Activated CD8-positive, alpha-beta memory T cell treated with anti-CD3 and anti-CD28 coated beads, Interleukin-2, amount 10 ng/mL, durations not matched to agents 7 days and 5 days (primary cell): ENCODE measurements around the gene DGKH. TPM values are rescaled to one million over a fixed set of nuclear protein-coding genes. Genes with fewer than 3 reads are reported as not detected.
A peak's percentile ranks its signal among the peaks of the same experiment; 100 is the strongest.

Source experiments
- ATAC-seq: fragments of 150-1000 bp; cut with Tn5 transposase; one replicate; pipeline ENCODE4 v1.10.0; 2021; ENCODE audit warnings: moderate library complexity
- CTCF ChIA-PET: fragments of 350-600 bp; sonication (Branson Sonifier 250); formaldehyde crosslinking; loops from one replicate; lab custom pipeline; 2021; ENCODE audit warnings: antibody characterized with exemption; lab: Charles Lee
- DNase-seq: peaks from one replicate; pipeline ENCODE4 v3.0.0-alpha.2; 2020
- H3K27ac Mint-ChIP-seq: one replicate; pipeline ENCODE4 v1.8.0; 2021; ENCODE audit warnings: mild to moderate bottlenecking, mixed read lengths
- H3K27me3 Mint-ChIP-seq: one replicate; pipeline ENCODE4 v1.8.0; 2021; ENCODE audit warnings: mixed read lengths
- H3K36me3 Mint-ChIP-seq: one replicate; pipeline ENCODE4 v1.8.0; 2021; ENCODE audit warnings: mild to moderate bottlenecking, mixed read lengths
- H3K4me1 Mint-ChIP-seq: one replicate; pipeline ENCODE4 v1.8.0; 2021; ENCODE audit warnings: mixed read lengths
- H3K4me3 Mint-ChIP-seq: one replicate; pipeline ENCODE4 v1.8.0; 2021; ENCODE audit warnings: mild to moderate bottlenecking, moderate library complexity, mixed read lengths
- H3K9me3 Mint-ChIP-seq: one replicate; pipeline ENCODE4 v1.8.0; 2022; ENCODE audit warnings: low read depth, mixed read lengths
- total RNA-seq, 2 experiments: library from RNA; stranded (reverse); gene quantifications; one replicate each; pipeline ENCODE4 v1.2.3, GENCODE V29; 2021

The DGKH gene
- total RNA-seq, 2 experiments from 2014 or later: 20.0 to 24.7 TPM

GRCh38 chr13:42258747-42259146 lies 210.3 kb downstream of the DGKH start:
- ATAC-seq (no peak), DNase-seq (no peak)
- Mint-ChIP-seq H3K27me3 (no peaks in the 10 kb centered on the region), H3K4me3 (no peak overlapping the region), H3K4me1 (peaks cover 5% of the 10 kb centered on the region), H3K27ac (no peak overlapping the region), H3K36me3 (no peaks in the 10 kb centered on the region), H3K9me3 (no peaks in the 10 kb centered on the region)
- CTCF ChIA-PET: interaction anchor here (1.1 kb wide), 2 partner anchors 11 to 12 kb away, joined by 3 to 5 read pairs; no protein-coding TSS in a partner anchor

DNA sequence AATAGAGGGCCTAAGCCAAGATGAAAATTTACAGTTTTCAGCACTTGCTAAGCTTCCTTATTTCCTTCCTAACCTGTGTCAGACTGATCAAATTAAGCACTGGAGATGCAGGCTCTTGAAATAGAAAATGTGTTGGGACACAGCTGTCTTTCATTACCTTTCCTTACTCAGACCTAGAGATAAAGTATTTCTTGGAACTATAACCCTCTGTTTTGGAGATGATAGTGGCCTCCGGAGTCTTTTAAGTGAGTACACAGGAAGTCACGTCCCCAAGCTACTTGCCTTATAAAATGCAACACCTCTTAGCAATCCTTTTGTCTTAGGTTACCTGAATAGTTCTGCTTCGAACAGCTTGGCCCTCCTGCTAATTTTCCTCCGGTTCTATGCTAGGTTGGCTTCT lies 211.1 kb downstream of the DGKH start:
- CTCF ChIA-PET: interaction anchor here (1.1 to 1.2 kb wide), 2 partner anchors 11 to 13 kb away, joined by 3 to 5 read pairs; no protein-coding TSS in a partner anchor
- DNase-seq: no peak
- Mint-ChIP-seq H3K27ac (no peak overlapping the region), H3K4me1 (peaks cover 5% of the 10 kb centered on the region), H3K4me3 (no peak overlapping the region), H3K36me3 (no peaks in the 10 kb centered on the region), H3K9me3 (no peaks in the 10 kb centered on the region), H3K27me3 (peaks cover 6% of the 10 kb centered on the region)
- ATAC-seq: no peak

GRCh38 chr13:42260903-42261654 lies 212.6 kb downstream of the DGKH start:
- no peak for ATAC-seq
- H3K36me3 Mint-ChIP-seq: no peaks in the 10 kb centered on the region
- H3K9me3 Mint-ChIP-seq: no peaks in the 10 kb centered on the region
- peaks cover 6% of the 10 kb centered on the region for H3K27me3 Mint-ChIP-seq
- CTCF ChIA-PET: no interaction called here
- no peak overlapping the region for H3K4me3 Mint-ChIP-seq
- H3K4me1 Mint-ChIP-seq: peaks cover 5% of the 10 kb centered on the region
- DNase-seq: no peak
- no peak overlapping the region for H3K27ac Mint-ChIP-seq

GRCh38 chr13:42266473-42266872 lies 218.0 kb downstream of the DGKH start:
- no peak for DNase-seq
- peaks cover 1% of the 10 kb centered on the region for H3K36me3 Mint-ChIP-seq
- H3K27me3 Mint-ChIP-seq: peaks cover 11% of the 10 kb centered on the region
- CTCF ChIA-PET: interaction anchor here (1.0 to 1.1 kb wide), 2 partner anchors 10 to 18 kb away, joined by 3 read pairs; no protein-coding TSS in a partner anchor
- ATAC-seq: no peak
- no peak overlapping the region for H3K27ac Mint-ChIP-seq
- no peaks in the 10 kb centered on the region for H3K9me3 Mint-ChIP-seq
- H3K4me3 Mint-ChIP-seq: no peak overlapping the region
- peaks cover 12% of the 10 kb centered on the region for H3K4me1 Mint-ChIP-seq

- peaks cover 7% of the 10 kb centered on the region for H3K36me3 Mint-ChIP-seq
These were observed 221.9 kb downstream of the DGKH start for GRCh38 chr13:42270160-42270856.

DNA sequence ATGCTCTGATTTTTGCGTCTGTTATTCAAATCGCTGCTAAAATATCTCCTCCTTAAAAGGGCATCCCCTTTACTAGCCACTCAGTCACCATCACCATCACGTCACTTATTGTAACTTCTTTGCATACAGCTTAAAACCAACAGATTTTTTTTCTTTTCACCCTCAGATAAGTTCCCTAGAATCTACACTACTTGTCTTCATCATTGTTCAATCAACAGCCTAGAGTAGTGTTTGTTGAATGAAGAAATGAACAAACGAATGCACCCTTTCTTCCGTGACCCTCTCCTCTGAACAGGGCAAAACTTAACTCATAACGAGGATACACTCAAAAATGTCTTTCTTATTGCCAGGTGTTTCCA lies 222.4 kb downstream of the DGKH start:
- peak overlapping the region; percentile 94 for H3K27ac Mint-ChIP-seq
- peaks cover 5% of the 10 kb centered on the region for H3K27me3 Mint-ChIP-seq
- ATAC-seq: no peak
- DNase-seq: no peak
- CTCF ChIA-PET: interaction anchor here (1.2 kb wide), 1 partner anchor 11 kb away, joined by 3 read pairs; no protein-coding TSS in a partner anchor
- peaks cover 40% of the 10 kb centered on the region for H3K4me1 Mint-ChIP-seq
- H3K36me3 Mint-ChIP-seq: peaks cover 10% of the 10 kb centered on the region
- no peaks in the 10 kb centered on the region for H3K9me3 Mint-ChIP-seq
- H3K4me3 Mint-ChIP-seq: peak overlapping the region; percentile 98

More at GRCh38 chr13:42270160-42270856, 221.9 kb downstream of the DGKH start:
- H3K9me3 Mint-ChIP-seq: no peaks in the 10 kb centered on the region
- H3K4me1 Mint-ChIP-seq: peaks cover 35% of the 10 kb centered on the region
- H3K27ac Mint-ChIP-seq: peak overlapping the region; percentile 94
- H3K27me3 Mint-ChIP-seq: peaks cover 5% of the 10 kb centered on the region
- H3K4me3 Mint-ChIP-seq: peak overlapping the region; percentile 98
- no peak for ATAC-seq
- CTCF ChIA-PET: interaction anchor here (1.2 kb wide), 2 partner anchors 11 to 12 kb away, joined by 3 read pairs; no protein-coding TSS in a partner anchor
- no peak for DNase-seq

DNA sequence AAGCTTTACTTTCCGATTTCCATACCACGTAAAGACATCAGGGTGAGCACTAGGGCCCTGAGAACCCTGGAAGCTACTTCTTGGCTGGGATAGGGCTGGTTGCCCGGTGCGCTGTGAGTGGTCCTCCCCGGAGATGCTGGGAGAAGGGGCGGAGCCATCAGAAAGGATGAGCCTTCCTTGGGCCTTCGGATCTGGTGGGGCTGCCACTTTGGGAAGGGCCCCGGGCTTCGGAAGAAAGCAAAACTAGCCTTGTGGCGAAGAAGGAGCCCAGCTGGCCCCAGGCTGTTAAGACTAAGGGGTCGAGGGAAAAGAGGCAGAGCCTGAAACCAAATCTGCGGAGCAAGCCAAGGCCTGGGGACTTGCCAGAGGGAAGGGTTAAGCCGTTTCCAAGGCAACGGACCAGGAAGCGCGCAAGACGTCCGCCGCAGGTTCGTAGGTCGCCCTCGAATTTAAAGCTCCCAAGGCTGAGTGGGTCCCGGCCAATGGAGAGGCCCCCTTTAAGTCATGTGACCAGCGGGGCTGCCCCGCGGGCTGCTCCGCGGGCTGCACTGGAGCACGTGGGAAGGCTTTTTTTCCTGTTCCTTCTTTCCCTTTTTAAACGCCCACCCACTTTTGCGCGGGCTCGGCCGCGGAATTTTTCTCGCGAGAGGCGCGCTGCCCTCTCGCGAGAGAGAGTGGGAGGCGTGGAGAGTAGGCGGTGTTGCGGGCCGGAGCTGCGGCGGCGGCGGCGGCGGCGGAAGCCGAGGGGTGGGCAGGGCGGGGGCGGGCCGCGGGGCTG lies 223.1 kb downstream of the DGKH start:
- Mint-ChIP-seq H3K9me3 (no peaks in the 10 kb centered on the region), H3K4me1 (peaks cover 43% of the 10 kb centered on the region), H3K36me3 (peaks cover 13% of the 10 kb centered on the region), H3K27ac (peak overlapping the region; percentile 94), H3K27me3 (peaks cover 5% of the 10 kb centered on the region), H3K4me3 (peak overlapping the region; percentile 98)
- peak; percentile 98 for DNase-seq
- ATAC-seq: peak; percentile 95
- CTCF ChIA-PET: interaction anchor here (0.6 to 1.8 kb wide), 8 partner anchors 12 to 812 kb away, joined by 3 to 4 read pairs (median 4); no protein-coding TSS in a partner anchor

DNA sequence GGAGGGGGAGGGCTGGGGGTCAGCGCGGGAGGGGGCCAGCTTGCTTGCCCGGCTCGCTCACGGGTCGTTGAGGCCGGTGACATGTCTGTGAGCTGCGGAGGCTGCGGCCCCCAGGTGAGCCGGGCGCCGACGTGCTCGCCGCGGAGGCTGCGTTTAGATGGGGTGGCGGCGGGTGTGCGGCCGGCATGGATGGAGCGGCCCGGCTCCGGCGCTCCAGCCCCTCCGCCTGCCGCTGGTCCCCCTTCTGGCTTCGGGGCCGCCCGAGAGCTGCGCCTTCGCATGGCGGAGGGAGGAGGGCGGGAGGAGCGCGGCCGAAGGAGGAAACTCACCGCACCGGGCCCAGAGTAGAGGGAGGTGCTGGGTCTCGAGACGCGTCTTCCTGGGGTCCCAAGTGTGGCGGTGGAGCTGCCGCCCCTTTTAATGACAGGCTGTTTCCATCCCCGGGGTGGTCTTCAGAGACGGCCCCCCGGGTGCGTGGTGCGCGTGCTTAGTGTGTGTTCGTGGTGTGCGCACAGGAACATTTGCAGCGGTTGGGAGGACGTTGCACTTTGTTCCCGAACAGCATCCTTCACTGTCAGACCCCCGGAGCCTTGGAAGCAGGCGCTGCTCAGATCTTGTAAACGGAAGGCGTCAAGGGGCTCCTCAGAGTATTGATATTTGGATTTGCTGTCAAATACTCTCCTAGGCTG lies 223.8 kb downstream of the DGKH start, which contains the start of gene AKAP11:
Gene AKAP11 (plus strand): TSS at position 38 of the 689 bp plus-strand sequence. CDS start 14,197 bp downstream, outside the sequence.
- CTCF ChIA-PET: interaction anchor here (0.8 to 1.8 kb wide), 9 partner anchors 42 to 813 kb away, joined by 3 to 4 read pairs (median 3); no protein-coding TSS in a partner anchor
- peaks cover 47% of the 10 kb centered on the region for H3K4me1 Mint-ChIP-seq
- peak; percentile 69 for DNase-seq
- H3K36me3 Mint-ChIP-seq: peaks cover 14% of the 10 kb centered on the region
- peak within 1 kb of the TSS; percentile 94 for H3K27ac Mint-ChIP-seq
- H3K4me3 Mint-ChIP-seq: peak within 1 kb of the TSS; percentile 98
- no peaks in the 10 kb centered on the region for H3K9me3 Mint-ChIP-seq
- ATAC-seq: peak; percentile 52
- H3K27me3 Mint-ChIP-seq: peaks cover 4% of the 10 kb centered on the region

DNA sequence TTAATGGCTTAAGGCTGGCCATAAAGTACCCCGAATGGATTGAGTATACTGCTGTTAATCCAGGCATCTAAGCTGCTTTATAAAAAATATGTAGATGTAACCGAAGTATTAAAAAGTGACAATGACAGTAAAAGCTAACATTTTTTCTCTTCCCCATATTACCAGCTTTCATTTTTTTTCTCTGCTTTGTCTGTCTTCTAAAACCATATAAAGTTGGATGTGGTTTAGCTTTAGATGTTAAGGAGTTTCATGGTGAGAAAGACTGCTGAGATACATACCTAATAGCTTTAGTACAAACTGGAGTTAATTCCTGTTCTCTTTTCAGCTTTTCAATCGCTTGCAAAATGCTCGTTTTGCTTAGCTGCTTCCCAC lies 224.3 kb downstream of the DGKH start:
- Mint-ChIP-seq H3K4me3 (peak overlapping the region; percentile 98), H3K4me1 (peaks cover 50% of the 10 kb centered on the region)
- DNase-seq: no peak

GRCh38 chr13:42274386-42275097 lies 226.1 kb downstream of the DGKH start:
- CTCF ChIA-PET: no interaction called here
- Mint-ChIP-seq H3K27me3 (no peaks in the 10 kb centered on the region), H3K4me1 (peaks cover 56% of the 10 kb centered on the region)

More for the DNA sequence above, 224.3 kb downstream of the DGKH start:
- CTCF ChIA-PET: interaction anchor here (1.0 to 1.8 kb wide), 6 partner anchors 120 to 814 kb away, joined by 3 to 4 read pairs (median 3); no protein-coding TSS in a partner anchor
- no peak for ATAC-seq
- no peaks in the 10 kb centered on the region for H3K27me3 Mint-ChIP-seq
- peaks cover 20% of the 10 kb centered on the region for H3K36me3 Mint-ChIP-seq
- no peaks in the 10 kb centered on the region for H3K9me3 Mint-ChIP-seq
- H3K27ac Mint-ChIP-seq: peak overlapping the region; percentile 94

DNA sequence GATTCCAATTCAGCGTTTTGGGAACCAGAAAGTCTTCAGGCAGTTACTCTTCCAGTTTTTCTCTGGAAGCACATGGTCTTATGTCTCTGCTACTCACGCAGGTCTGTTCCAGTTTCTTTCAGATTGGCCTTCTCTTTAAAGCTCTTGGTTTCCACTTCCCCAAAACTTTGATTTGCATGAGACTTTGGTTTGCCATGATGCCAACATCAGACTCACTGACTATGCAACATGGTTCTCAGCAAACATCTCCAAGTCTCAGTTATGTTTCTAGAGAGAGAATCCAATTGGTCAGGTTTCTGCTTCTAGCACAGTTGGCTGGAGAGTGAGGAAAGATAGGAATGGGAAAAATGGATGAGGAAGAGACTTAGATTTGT lies 226.6 kb downstream of the DGKH start:
- H3K27me3 Mint-ChIP-seq: no peaks in the 10 kb centered on the region
- CTCF ChIA-PET: no interaction called here
- peak overlapping the region; percentile 29 for H3K4me3 Mint-ChIP-seq
- H3K4me1 Mint-ChIP-seq: peaks cover 56% of the 10 kb centered on the region
- H3K27ac Mint-ChIP-seq: peak overlapping the region; percentile 41
- DNase-seq: no peak
- no peak for ATAC-seq
- H3K9me3 Mint-ChIP-seq: no peaks in the 10 kb centered on the region
- H3K36me3 Mint-ChIP-seq: peaks cover 26% of the 10 kb centered on the region

More at GRCh38 chr13:42274386-42275097, 226.1 kb downstream of the DGKH start:
- peak overlapping the region; percentile 63 for H3K27ac Mint-ChIP-seq
- H3K36me3 Mint-ChIP-seq: peaks cover 26% of the 10 kb centered on the region
- H3K9me3 Mint-ChIP-seq: no peaks in the 10 kb centered on the region
- no peak for DNase-seq
- ATAC-seq: no peak
- peak overlapping the region; percentile 29 for H3K4me3 Mint-ChIP-seq

DNA sequence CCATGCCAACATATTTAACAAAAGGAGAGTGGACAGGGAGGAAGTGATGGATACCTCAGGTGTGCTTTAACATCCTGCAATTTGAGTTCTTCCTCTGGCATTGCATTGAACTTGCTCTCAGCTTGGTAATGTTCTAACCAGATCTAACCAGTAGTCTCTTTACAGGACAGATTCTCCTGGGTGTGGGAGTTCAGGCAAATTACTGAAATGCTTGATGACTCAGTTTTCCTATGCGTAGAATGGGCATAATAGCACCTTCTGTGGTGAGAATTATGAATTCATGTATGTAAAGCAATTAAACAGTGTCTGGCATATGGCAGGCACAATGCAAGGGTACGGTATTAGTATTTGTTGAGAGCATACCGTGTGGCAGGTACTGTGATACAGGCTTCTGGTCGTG lies 227.1 kb downstream of the DGKH start:
- ATAC-seq (no peak), DNase-seq (no peak)
- Mint-ChIP-seq H3K4me1 (peaks cover 53% of the 10 kb centered on the region), H3K4me3 (peak overlapping the region; percentile 29), H3K27ac (peak overlapping the region; percentile 41), H3K27me3 (no peaks in the 10 kb centered on the region), H3K36me3 (peaks cover 26% of the 10 kb centered on the region), H3K9me3 (no peaks in the 10 kb centered on the region)
- CTCF ChIA-PET: no interaction called here
